Measurements from ENCODE around the gene MAP3K2.

GRCh38 chr2:127407661-127408003 is 19.9 kb upstream of the MAP3K2 start:
- TF ChIP-seq, protein P1, sequence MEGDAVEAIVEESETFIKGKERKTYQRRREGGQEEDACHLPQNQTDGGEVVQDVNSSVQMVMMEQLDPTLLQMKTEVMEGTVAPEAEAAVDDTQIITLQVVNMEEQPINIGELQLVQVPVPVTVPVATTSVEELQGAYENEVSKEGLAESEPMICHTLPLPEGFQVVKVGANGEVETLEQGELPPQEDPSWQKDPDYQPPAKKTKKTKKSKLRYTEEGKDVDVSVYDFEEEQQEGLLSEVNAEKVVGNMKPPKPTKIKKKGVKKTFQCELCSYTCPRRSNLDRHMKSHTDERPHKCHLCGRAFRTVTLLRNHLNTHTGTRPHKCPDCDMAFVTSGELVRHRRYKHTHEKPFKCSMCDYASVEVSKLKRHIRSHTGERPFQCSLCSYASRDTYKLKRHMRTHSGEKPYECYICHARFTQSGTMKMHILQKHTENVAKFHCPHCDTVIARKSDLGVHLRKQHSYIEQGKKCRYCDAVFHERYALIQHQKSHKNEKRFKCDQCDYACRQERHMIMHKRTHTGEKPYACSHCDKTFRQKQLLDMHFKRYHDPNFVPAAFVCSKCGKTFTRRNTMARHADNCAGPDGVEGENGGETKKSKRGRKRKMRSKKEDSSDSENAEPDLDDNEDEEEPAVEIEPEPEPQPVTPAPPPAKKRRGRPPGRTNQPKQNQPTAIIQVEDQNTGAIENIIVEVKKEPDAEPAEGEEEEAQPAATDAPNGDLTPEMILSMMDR (conservative IDR thresholded peaks at IDR 0.05; ENCODE audit: low read depth in 2 of 2): no peak
- no peak for TF ChIP-seq EZH2 (IDR thresholded peaks at IDR 0.05; ENCODE audit: low read depth, unreplicated experiment)
- TF ChIP-seq, protein P2, sequence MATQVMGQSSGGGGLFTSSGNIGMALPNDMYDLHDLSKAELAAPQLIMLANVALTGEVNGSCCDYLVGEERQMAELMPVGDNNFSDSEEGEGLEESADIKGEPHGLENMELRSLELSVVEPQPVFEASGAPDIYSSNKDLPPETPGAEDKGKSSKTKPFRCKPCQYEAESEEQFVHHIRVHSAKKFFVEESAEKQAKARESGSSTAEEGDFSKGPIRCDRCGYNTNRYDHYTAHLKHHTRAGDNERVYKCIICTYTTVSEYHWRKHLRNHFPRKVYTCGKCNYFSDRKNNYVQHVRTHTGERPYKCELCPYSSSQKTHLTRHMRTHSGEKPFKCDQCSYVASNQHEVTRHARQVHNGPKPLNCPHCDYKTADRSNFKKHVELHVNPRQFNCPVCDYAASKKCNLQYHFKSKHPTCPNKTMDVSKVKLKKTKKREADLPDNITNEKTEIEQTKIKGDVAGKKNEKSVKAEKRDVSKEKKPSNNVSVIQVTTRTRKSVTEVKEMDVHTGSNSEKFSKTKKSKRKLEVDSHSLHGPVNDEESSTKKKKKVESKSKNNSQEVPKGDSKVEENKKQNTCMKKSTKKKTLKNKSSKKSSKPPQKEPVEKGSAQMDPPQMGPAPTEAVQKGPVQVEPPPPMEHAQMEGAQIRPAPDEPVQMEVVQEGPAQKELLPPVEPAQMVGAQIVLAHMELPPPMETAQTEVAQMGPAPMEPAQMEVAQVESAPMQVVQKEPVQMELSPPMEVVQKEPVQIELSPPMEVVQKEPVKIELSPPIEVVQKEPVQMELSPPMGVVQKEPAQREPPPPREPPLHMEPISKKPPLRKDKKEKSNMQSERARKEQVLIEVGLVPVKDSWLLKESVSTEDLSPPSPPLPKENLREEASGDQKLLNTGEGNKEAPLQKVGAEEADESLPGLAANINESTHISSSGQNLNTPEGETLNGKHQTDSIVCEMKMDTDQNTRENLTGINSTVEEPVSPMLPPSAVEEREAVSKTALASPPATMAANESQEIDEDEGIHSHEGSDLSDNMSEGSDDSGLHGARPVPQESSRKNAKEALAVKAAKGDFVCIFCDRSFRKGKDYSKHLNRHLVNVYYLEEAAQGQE (IDR thresholded peaks at IDR 0.05; ENCODE audit: unreplicated experiment): no peak
- TF ChIP-seq EZH2phosphoT487 (IDR thresholded peaks at IDR 0.05; ENCODE audit: unreplicated experiment): no peak
- TF ChIP-seq POLR2AphosphoS5 (IDR thresholded peaks at IDR 0.05; ENCODE audit: low read depth): no peak
- no peak for TF ChIP-seq ZNF114 (CRISPR knock-in tag; IDR thresholded peaks at IDR 0.05)
- no peak for TF ChIP-seq NANOG (IDR thresholded peaks at IDR 0.05; ENCODE audit: borderline replicate concordance)
- TF ChIP-seq ETS1 (IDR thresholded peaks at IDR 0.05): no peak
- no peak for TF ChIP-seq JUNB (IDR thresholded peaks at IDR 0.05; ENCODE audit: unreplicated experiment)
